WTC11 (cell line): ENCODE measurements around the gene CEP72. TPM values are rescaled to one million over a fixed set of nuclear protein-coding genes. Genes with fewer than 3 reads are reported as not detected.

ENCODE experiments used
- ATAC-seq: fragments of 200-7000 bp; cut with Tn5 transposase; 2 replicates; pipeline ENCODE4 v1.10.0; 2021; ENCODE audit warnings: mild to moderate bottlenecking, moderate library complexity
- CTCF ChIA-PET: fragments of 300-600 bp; sonication (Branson Sonifier 250); formaldehyde crosslinking; loops from one replicate; lab custom pipeline; 2021; ENCODE audit warnings: antibody characterized with exemption; lab: Charles Lee
- POLR2A ChIA-PET: fragments of 350-600 bp; sonication (Branson Sonifier 250); formaldehyde crosslinking; loops from one replicate; lab custom pipeline; 2021; ENCODE audit warnings: antibody characterized with exemption; lab: Charles Lee
- DNase-seq: peaks from one replicate; pipeline ENCODE4 v3.0.0; 2021; ENCODE audit warnings: low spot score
- H3K27ac Mint-ChIP-seq: 2 replicates; pipeline ENCODE4 v1.8.0; 2021; ENCODE audit warnings: mixed read lengths
- H3K27me3 Mint-ChIP-seq: 2 replicates; pipeline ENCODE4 v1.8.0; 2021; ENCODE audit warnings: low read depth, mild to moderate bottlenecking, moderate library complexity, mixed read lengths
- H3K36me3 Mint-ChIP-seq: 2 replicates; pipeline ENCODE4 v1.8.0; 2021; ENCODE audit warnings: mixed read lengths
- H3K4me1 Mint-ChIP-seq: 2 replicates; pipeline ENCODE4 v1.8.0; 2022; ENCODE audit warnings: mixed read lengths
- H3K4me3 Mint-ChIP-seq: 2 replicates; pipeline ENCODE4 v1.8.0; 2021; ENCODE audit warnings: mild to moderate bottlenecking, moderate library complexity, mixed read lengths
- H3K9me3 Mint-ChIP-seq: 2 replicates; pipeline ENCODE4 v1.8.0; 2021; ENCODE audit warnings: mixed read lengths
- ATF1 ChIP-seq: sonication (generic); formaldehyde crosslinking; IDR thresholded peaks from 2 replicates; pipeline ENCODE4 v1.8.1; 2023; ENCODE audit warnings: mild to moderate bottlenecking, moderate library complexity, missing genetic modification reagents
- ATF2 ChIP-seq: sonication (generic); formaldehyde crosslinking; IDR thresholded peaks from 2 replicates; pipeline ENCODE4 v1.8.1; 2022; ENCODE audit warnings: low read depth, missing genetic modification reagents, borderline replicate concordance
- CBFB ChIP-seq: sonication (generic); formaldehyde crosslinking; IDR thresholded peaks from 2 replicates; pipeline ENCODE4 v1.8.1; 2022; ENCODE audit warnings: mild to moderate bottlenecking, low read depth, missing genetic modification reagents
- CTCF ChIP-seq: fragments of 200-600 bp; IDR thresholded peaks from 2 replicates; pipeline ENCODE4 v1.8.0; 2022; ENCODE audit warnings: antibody characterized with exemption
- EMX1 ChIP-seq: fragments of 250-450 bp; sonication (Bioruptor Pico); IDR thresholded peaks from 2 replicates; pipeline ENCODE4 v1.8.0; 2021; ENCODE audit warnings: mild to moderate bottlenecking
- FOXP1 ChIP-seq: sonication (generic); formaldehyde crosslinking; IDR thresholded peaks from 2 replicates; pipeline ENCODE4 v1.8.0; 2022; ENCODE audit warnings: missing genetic modification reagents, mild to moderate bottlenecking, moderate library complexity, borderline replicate concordance
- GABPB1 ChIP-seq: sonication (generic); formaldehyde crosslinking; IDR thresholded peaks from 2 replicates; pipeline ENCODE4 v1.8.1; 2023; ENCODE audit warnings: mild to moderate bottlenecking, missing genetic modification reagents
- GRHL2 ChIP-seq: fragments of 250-450 bp; sonication (Bioruptor Pico); IDR thresholded peaks from 2 replicates; pipeline ENCODE4 v1.8.0; 2022; ENCODE audit warnings: mild to moderate bottlenecking, moderate library complexity; ENCODE audit not compliant: insufficient replicate concordance, severe bottlenecking
- IRF2 ChIP-seq: sonication (generic); formaldehyde crosslinking; IDR thresholded peaks from 2 replicates; pipeline ENCODE4 v1.8.0; 2022; ENCODE audit warnings: low read depth, missing genetic modification reagents, borderline replicate concordance
- MAX ChIP-seq: sonication (generic); formaldehyde crosslinking; IDR thresholded peaks from 2 replicates; pipeline ENCODE4 v1.8.0; 2022; ENCODE audit warnings: mild to moderate bottlenecking, missing genetic modification reagents
- MXD4 ChIP-seq: fragments of 250-450 bp; sonication (Bioruptor Pico); IDR thresholded peaks from 2 replicates; pipeline ENCODE4 v1.8.0; 2021; ENCODE audit warnings: mild to moderate bottlenecking, moderate library complexity, borderline replicate concordance
- NR3C1 ChIP-seq: sonication (generic); formaldehyde crosslinking; conservative IDR thresholded peaks from 2 replicates; pipeline ENCODE4 v1.8.1; 2023; ENCODE audit warnings: low read depth, mild to moderate bottlenecking, missing genetic modification reagents
- OVOL2 ChIP-seq: fragments of 250-450 bp; sonication (Bioruptor Pico); IDR thresholded peaks from 2 replicates; pipeline ENCODE4 v1.9.0; 2021; ENCODE audit warnings: mild to moderate bottlenecking, borderline replicate concordance
- PRRX2 ChIP-seq: fragments of 250-450 bp; sonication (Bioruptor Pico); IDR thresholded peaks from 2 replicates; pipeline ENCODE4 v1.8.0; 2021; ENCODE audit warnings: mild to moderate bottlenecking
- SMAD3 ChIP-seq: sonication (generic); formaldehyde crosslinking; IDR thresholded peaks from 2 replicates; pipeline ENCODE4 v1.8.0; 2022; ENCODE audit warnings: missing genetic modification reagents, mild to moderate bottlenecking, borderline replicate concordance
- SOX15 ChIP-seq: fragments of 250-450 bp; sonication (Bioruptor Pico); IDR thresholded peaks from 2 replicates; pipeline ENCODE4 v1.9.0; 2021; ENCODE audit warnings: mild to moderate bottlenecking
- TCF7 ChIP-seq: sonication (generic); formaldehyde crosslinking; IDR thresholded peaks from 2 replicates; pipeline ENCODE4 v1.8.0; 2022; ENCODE audit warnings: mild to moderate bottlenecking, low read depth, missing genetic modification reagents, moderate library complexity
- TEAD1 ChIP-seq: sonication (generic); formaldehyde crosslinking; IDR thresholded peaks from 2 replicates; pipeline ENCODE4 v1.8.0; 2022; ENCODE audit warnings: mild to moderate bottlenecking, missing genetic modification reagents
- USF1 ChIP-seq: sonication (generic); formaldehyde crosslinking; IDR thresholded peaks from 2 replicates; pipeline ENCODE4 v1.8.0; 2022; ENCODE audit warnings: mild to moderate bottlenecking, missing genetic modification reagents
- ZMAT4 ChIP-seq: fragments of 250-450 bp; sonication (Bioruptor Pico); IDR thresholded peaks from 2 replicates; pipeline ENCODE4 v1.9.0; 2021; ENCODE audit warnings: mild to moderate bottlenecking
- ZNF396 ChIP-seq: fragments of 250-450 bp; sonication (Bioruptor Pico); IDR thresholded peaks from 2 replicates; pipeline ENCODE4 v1.8.0; 2021; ENCODE audit warnings: mild to moderate bottlenecking, moderate library complexity, borderline replicate concordance
- ZNF532 ChIP-seq: fragments of 250-450 bp; sonication (Bioruptor Pico); IDR thresholded peaks from 2 replicates; pipeline ENCODE4 v1.9.0; 2021; ENCODE audit warnings: mild to moderate bottlenecking, borderline replicate concordance
- total RNA-seq: library from RNA; stranded (reverse); gene quantifications from 3 replicates; pipeline ENCODE4 v1.2.3, GENCODE V29; 2021

CEP72 gene
- total RNA-seq, 1 experiment from 2014 or later, result 26.6 TPM

- TF ChIP-seq SOX15 (CRISPR knock-in tag) (no peak), ATF1 (no peak), GRHL2 (CRISPR knock-in tag) (no peak), USF1 (CRISPR knock-in tag) (no peak), ATF2 (no peak), ZNF532 (CRISPR knock-in tag) (no peak), TEAD1 (no peak), CTCF (no peak), CBFB (CRISPR knock-in tag) (no peak), FOXP1 (CRISPR knock-in tag) (no peak), MAX (CRISPR knock-in tag) (no peak), TCF7 (CRISPR knock-in tag) (no peak)
Observed at GRCh38 chr5:610011-610743, 2.0 kb upstream of the CEP72 start (continued).

- Mint-ChIP-seq H3K4me3 (peak overlapping the region; percentile 69), H3K27ac (no peak overlapping the region), H3K4me1 (peaks cover 24% of the 10 kb centered on the region), H3K36me3 (peaks cover 20% of the 10 kb centered on the region), H3K27me3 (no peaks in the 10 kb centered on the region), H3K9me3 (peaks cover 10% of the 10 kb centered on the region)
- ChIA-PET POLR2A (no interaction called here), CTCF (interaction anchor here (0.6 to 1.3 kb wide), 4 partner anchors 24 to 257 kb away, joined by 3 to 5 read pairs (median 3); no protein-coding TSS in a partner anchor)
- no peak for DNase-seq
- no peak for ATAC-seq
- TF ChIP-seq GABPB1 (CRISPR knock-in tag), result no peak
- TF ChIP-seq PRRX2 (CRISPR knock-in tag), result no peak
- TF ChIP-seq SMAD3, result no peak
- TF ChIP-seq MXD4 (CRISPR knock-in tag), result no peak
- no peak for TF ChIP-seq ZNF396 (CRISPR knock-in tag)
- TF ChIP-seq ZMAT4 (CRISPR knock-in tag), result no peak
- no peak for TF ChIP-seq OVOL2
- no peak for TF ChIP-seq NR3C1 (CRISPR knock-in tag)
- TF ChIP-seq EMX1, result no peak
- no peak for TF ChIP-seq IRF2
Observed at GRCh38 chr5:610744-611730, 1.1 kb upstream of the CEP72 start.
